ENCODE results near the gene TEDDM1. TPM values are rescaled to one million over a fixed set of nuclear protein-coding genes. Genes with fewer than 3 reads are reported as not detected.

Gene TEDDM1
- polyA plus RNA-seq, 1 experiment: not detected

- Histone ChIP-seq H3K27me3 (ENCODE audit: control insufficient read depth, insufficient read depth, low read length) (no peaks in the 10 kb centered on the region), H3K36me3 (ENCODE audit: control insufficient read depth, insufficient read depth, low read length) (no peaks in the 10 kb centered on the region), H3K4me3 (ENCODE audit: low read depth, low read length) (no peak overlapping the region)
- CTCF ChIA-PET: no interaction called here
- POLR2A ChIA-PET: no interaction called here
- DNase-seq (ENCODE audit: low read depth): no peak
- TF ChIP-seq CTCF (IDR thresholded peaks at IDR 0.05; ENCODE audit: insufficient read depth, low read depth, low read length): no peak
These were observed 30.8 kb upstream of the TEDDM1 start for GRCh38 chr1:182431278-182431677.

- ChIA-PET POLR2A (no interaction called here), CTCF (no interaction called here)
- Histone ChIP-seq H3K4me3 (ENCODE audit: low read depth, low read length) (no peak overlapping the region), H3K27me3 (ENCODE audit: control insufficient read depth, insufficient read depth, low read length) (no peaks in the 10 kb centered on the region), H3K36me3 (ENCODE audit: control insufficient read depth, insufficient read depth, low read length) (no peaks in the 10 kb centered on the region)
- TF ChIP-seq CTCF (IDR thresholded peaks at IDR 0.05; ENCODE audit: insufficient read depth, low read depth, low read length): no peak
- DNase-seq (ENCODE audit: low read depth): no peak
These were observed 30.0 kb upstream of the TEDDM1 start for GRCh38 chr1:182430263-182431068.

- Histone ChIP-seq H3K36me3 (ENCODE audit: control insufficient read depth, insufficient read depth, low read length) (no peaks in the 10 kb centered on the region), H3K4me3 (ENCODE audit: low read depth, low read length) (no peak overlapping the region), H3K27me3 (ENCODE audit: control insufficient read depth, insufficient read depth, low read length) (no peaks in the 10 kb centered on the region)
- TF ChIP-seq CTCF (IDR thresholded peaks at IDR 0.05; ENCODE audit: insufficient read depth, low read depth, low read length): no peak
- POLR2A ChIA-PET: no interaction called here
- DNase-seq (ENCODE audit: low read depth): no peak
- CTCF ChIA-PET: interaction anchor here (0.8 to 1.3 kb wide), 3 partner anchors 16 to 949 kb away, joined by 3 read pairs; no protein-coding TSS in a partner anchor
These were observed 27.6 kb upstream of the TEDDM1 start for GRCh38 chr1:182428043-182428442.

- no peaks in the 10 kb centered on the region for H3K27me3 ChIP-seq (ENCODE audit: control insufficient read depth, insufficient read depth, low read length)
- POLR2A ChIA-PET: no interaction called here
- no peak for TF ChIP-seq CTCF (IDR thresholded peaks at IDR 0.05; ENCODE audit: insufficient read depth, low read depth, low read length)
- H3K36me3 ChIP-seq (ENCODE audit: control insufficient read depth, insufficient read depth, low read length): no peaks in the 10 kb centered on the region
- H3K4me3 ChIP-seq (ENCODE audit: low read depth, low read length): no peak overlapping the region
- DNase-seq (ENCODE audit: low read depth): no peak
- CTCF ChIA-PET: interaction anchor here (1.6 kb wide), 1 partner anchor 8 kb away, joined by 5 read pairs; no protein-coding TSS in a partner anchor
These were observed 26.3 kb upstream of the TEDDM1 start for GRCh38 chr1:182426442-182427430.

- ChIA-PET CTCF (no interaction called here), POLR2A (no interaction called here)
- Histone ChIP-seq H3K4me3 (ENCODE audit: low read depth, low read length) (no peak overlapping the region), H3K27me3 (ENCODE audit: control insufficient read depth, insufficient read depth, low read length) (no peaks in the 10 kb centered on the region), H3K36me3 (ENCODE audit: control insufficient read depth, insufficient read depth, low read length) (no peaks in the 10 kb centered on the region)
- TF ChIP-seq CTCF (IDR thresholded peaks at IDR 0.05; ENCODE audit: insufficient read depth, low read depth, low read length): no peak
- DNase-seq (ENCODE audit: low read depth): no peak
These were observed 15.3 kb upstream of the TEDDM1 start for GRCh38 chr1:182415789-182416188.
